Mesothelial cell of epicardium (in vitro differentiated cells): ENCODE results near the gene TRIM31. TPM values are rescaled to one million over a fixed set of nuclear protein-coding genes. Genes with fewer than 3 reads are reported as not detected.

ENCODE experiments used
- DNase-seq, 2 experiments: peaks; one replicate each; pipeline ENCODE4 v3.0.0; 2021; ENCODE audit warnings: low spot score in 2 of 2; ENCODE audit not compliant: unreplicated experiment in 2 of 2
- H3K27ac Mint-ChIP-seq: 2 replicates; pipeline ENCODE4 v1.8.0; 2021; ENCODE audit warnings: mixed read lengths
- H3K27me3 Mint-ChIP-seq: 2 replicates; pipeline ENCODE4 v1.8.0; 2021; ENCODE audit warnings: low read depth, mixed read lengths
- H3K36me3 Mint-ChIP-seq: 2 replicates; pipeline ENCODE4 v1.8.0; 2021; ENCODE audit warnings: mixed read lengths
- H3K4me1 Mint-ChIP-seq: 2 replicates; pipeline ENCODE4 v1.8.0; 2021; ENCODE audit warnings: mixed read lengths
- H3K4me3 Mint-ChIP-seq: 2 replicates; pipeline ENCODE4 v1.8.0; 2021; ENCODE audit warnings: mild to moderate bottlenecking, moderate library complexity, mixed read lengths
- H3K9me3 Mint-ChIP-seq: 2 replicates; pipeline ENCODE4 v1.8.0; 2021; ENCODE audit warnings: mixed read lengths
- CTCF ChIP-seq: fragments of 200-600 bp; sonication (generic); IDR thresholded peaks from one replicate; pipeline ENCODE4 v1.5.0; 2021; ENCODE audit warnings: antibody characterized with exemption; ENCODE audit not compliant: unreplicated experiment
- total RNA-seq: library from RNA; stranded (reverse); gene quantifications from 3 replicates; pipeline ENCODE4 v1.2.1, GENCODE V29; 2021

The TRIM31 gene
- total RNA-seq, 1 donor from 2014 or later = not detected

- DNase-seq = no peak
- H3K4me1 Mint-ChIP-seq = peaks cover 17% of the 10 kb centered on the region
- H3K27me3 Mint-ChIP-seq = peaks cover 73% of the 10 kb centered on the region
- H3K9me3 Mint-ChIP-seq = no peaks in the 10 kb centered on the region
- no peak overlapping the region for H3K27ac Mint-ChIP-seq
- H3K4me3 Mint-ChIP-seq = no peak overlapping the region
- TF ChIP-seq CTCF = no peak
- H3K36me3 Mint-ChIP-seq = no peaks in the 10 kb centered on the region
These were observed 38.7 kb upstream of the TRIM31 start for GRCh38 chr6:30151580-30151979.

- H3K4me1 Mint-ChIP-seq = peaks cover 11% of the 10 kb centered on the region
- no peak overlapping the region for H3K27ac Mint-ChIP-seq
- H3K27me3 Mint-ChIP-seq = peaks cover 74% of the 10 kb centered on the region
- DNase-seq = no peak
- H3K36me3 Mint-ChIP-seq = no peaks in the 10 kb centered on the region
- H3K9me3 Mint-ChIP-seq = no peaks in the 10 kb centered on the region
- no peak for TF ChIP-seq CTCF
- no peak overlapping the region for H3K4me3 Mint-ChIP-seq
These were observed 37.9 kb upstream of the TRIM31 start for GRCh38 chr6:30150671-30151395.

GRCh38 chr6:30149858-30150550, 37.1 kb upstream of the TRIM31 start:
- no peaks in the 10 kb centered on the region for H3K9me3 Mint-ChIP-seq

GRCh38 chr6:30149234-30149633, 36.3 kb upstream of the TRIM31 start:
- Mint-ChIP-seq H3K27me3 (peaks cover 77% of the 10 kb centered on the region), H3K4me1 (no peaks in the 10 kb centered on the region), H3K36me3 (no peaks in the 10 kb centered on the region), H3K9me3 (no peaks in the 10 kb centered on the region), H3K27ac (no peak overlapping the region), H3K4me3 (no peak overlapping the region)
- TF ChIP-seq CTCF = no peak
- no peak for DNase-seq

More at GRCh38 chr6:30149858-30150550, 37.1 kb upstream of the TRIM31 start:
- Mint-ChIP-seq H3K27ac (no peak overlapping the region), H3K4me1 (peaks cover 5% of the 10 kb centered on the region), H3K27me3 (peaks cover 77% of the 10 kb centered on the region), H3K4me3 (no peak overlapping the region), H3K36me3 (no peaks in the 10 kb centered on the region)
- DNase-seq = no peak
- TF ChIP-seq CTCF = no peak

- H3K9me3 Mint-ChIP-seq = no peaks in the 10 kb centered on the region
- TF ChIP-seq CTCF = no peak
- peaks cover 74% of the 10 kb centered on the region for H3K27me3 Mint-ChIP-seq
- H3K4me1 Mint-ChIP-seq = no peaks in the 10 kb centered on the region
- H3K4me3 Mint-ChIP-seq = no peak overlapping the region
- no peak overlapping the region for H3K27ac Mint-ChIP-seq
- DNase-seq = no peak
- no peaks in the 10 kb centered on the region for H3K36me3 Mint-ChIP-seq
These were observed 34.2 kb upstream of the TRIM31 start for GRCh38 chr6:30147096-30147495.
